GM19397 (cell line): ENCODE results near the gene ANKRD40.
"Not testable (repeated sequence)": the region's sequence is repeated elsewhere in the genome, so short reads cannot be mapped to it uniquely, and the experiment has no call there.

Source experiments
- ATAC-seq: cut with Tn5 transposase; IDR thresholded peaks from one replicate; pipeline ENCODE4 v1.9.1; 2021; ENCODE audit warnings: mild to moderate bottlenecking, moderate library complexity; ENCODE audit not compliant: unreplicated experiment

The ANKRD40 gene, protein sequence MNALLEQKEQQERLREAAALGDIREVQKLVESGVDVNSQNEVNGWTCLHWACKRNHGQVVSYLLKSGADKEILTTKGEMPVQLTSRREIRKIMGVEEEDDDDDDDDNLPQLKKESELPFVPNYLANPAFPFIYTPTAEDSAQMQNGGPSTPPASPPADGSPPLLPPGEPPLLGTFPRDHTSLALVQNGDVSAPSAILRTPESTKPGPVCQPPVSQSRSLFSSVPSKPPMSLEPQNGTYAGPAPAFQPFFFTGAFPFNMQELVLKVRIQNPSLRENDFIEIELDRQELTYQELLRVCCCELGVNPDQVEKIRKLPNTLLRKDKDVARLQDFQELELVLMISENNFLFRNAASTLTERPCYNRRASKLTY

DNA sequence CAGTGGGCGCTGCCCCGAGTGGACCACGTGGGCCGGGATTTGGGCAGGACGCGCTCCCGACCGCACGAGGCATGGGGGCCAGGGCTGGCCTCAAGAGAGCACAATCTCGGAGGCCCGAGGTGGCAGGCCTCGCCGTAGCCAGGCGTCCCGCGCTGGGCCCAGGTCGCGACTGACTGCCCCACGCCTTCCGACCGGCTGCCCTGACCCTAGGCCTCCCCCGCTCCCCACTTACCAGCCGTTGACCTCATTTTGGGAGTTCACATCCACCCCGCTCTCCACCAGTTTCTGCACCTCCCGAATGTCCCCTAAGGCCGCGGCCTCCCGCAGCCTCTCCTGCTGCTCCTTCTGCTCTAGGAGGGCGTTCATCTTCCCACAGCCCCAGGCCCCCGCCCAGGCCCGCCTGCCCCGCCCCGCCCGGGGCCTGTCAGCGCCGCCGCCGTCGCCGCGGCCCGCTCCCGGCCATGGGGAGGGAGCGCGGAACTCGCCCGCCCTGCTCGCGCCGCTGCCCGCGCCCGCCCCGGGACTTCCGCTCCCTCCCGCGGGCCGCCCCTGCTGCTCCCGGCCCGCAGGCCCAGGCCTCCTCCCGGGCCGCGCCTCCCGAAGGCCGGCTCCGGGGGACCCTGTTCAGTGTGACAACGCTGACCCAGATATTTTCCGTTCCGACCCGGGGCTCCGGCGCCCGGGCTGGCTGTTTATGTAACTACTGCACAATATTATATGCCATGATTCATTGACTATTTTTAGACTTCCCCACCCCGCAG, at the start of gene ANKRD40:
Gene ANKRD40 (minus strand): TSS at position 626 of the 761 bp plus-strand sequence. CDS start 260 bp downstream, at position 366.
- ATAC-seq = peak; percentile 74

DNA sequence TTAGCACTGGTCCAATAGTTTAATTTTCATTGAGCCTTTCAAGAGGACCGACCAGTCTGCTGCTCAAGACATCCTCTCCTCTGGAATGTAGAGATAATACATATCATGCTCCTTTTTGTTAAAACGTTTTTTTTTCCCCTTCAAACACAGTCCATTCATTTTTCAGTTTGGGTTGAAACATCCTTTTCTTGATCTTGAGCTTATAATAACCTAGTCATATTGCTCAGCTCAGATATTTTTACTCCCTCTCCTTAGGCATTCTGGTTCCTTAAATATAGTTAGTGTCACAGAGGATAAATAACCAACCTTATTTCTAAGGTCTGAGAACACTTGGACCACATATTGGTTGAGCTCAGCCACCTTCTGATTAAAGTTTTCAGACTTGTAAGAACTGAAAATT, 46.8 kb upstream of the ANKRD40 start:
- no peak for ATAC-seq

DNA sequence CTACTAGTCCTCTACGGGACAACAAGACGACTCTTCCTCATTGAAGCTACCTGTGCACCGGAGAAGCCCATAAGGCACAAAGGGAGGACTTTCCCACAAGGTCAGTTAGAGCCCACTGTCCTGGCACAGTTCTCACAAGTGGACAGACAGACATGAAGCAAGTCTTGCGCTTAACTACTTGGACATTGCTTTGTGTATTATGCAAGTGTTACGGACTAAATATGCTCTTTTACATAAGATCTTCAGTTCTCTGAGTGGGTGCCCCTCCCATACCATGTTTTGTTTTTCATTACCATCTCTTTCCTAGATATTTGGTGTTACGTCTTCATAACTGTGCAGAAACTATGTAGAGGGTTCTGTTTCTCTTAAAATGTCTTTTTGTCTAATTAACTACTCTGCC, 41.5 kb upstream of the ANKRD40 start:
- no peak for ATAC-seq

DNA sequence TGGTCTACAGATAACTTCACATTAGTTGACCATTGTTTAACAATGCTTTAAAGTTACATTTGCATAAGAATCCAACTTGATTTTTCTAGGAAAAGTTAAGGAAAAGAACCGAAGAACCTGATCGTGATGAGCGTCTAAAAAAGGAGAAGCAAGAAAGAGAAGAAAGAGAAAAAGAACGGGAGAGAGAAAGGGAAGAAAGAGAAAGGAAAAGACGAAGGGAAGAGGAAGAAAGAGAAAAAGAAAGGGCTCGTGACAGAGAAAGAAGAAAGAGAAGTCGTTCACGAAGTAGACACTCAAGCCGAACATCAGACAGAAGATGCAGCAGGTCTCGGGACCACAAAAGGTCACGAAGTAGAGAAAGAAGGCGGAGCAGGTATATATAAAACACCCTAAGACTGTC, 37.9 kb upstream of the ANKRD40 start:
- no peak for ATAC-seq

DNA sequence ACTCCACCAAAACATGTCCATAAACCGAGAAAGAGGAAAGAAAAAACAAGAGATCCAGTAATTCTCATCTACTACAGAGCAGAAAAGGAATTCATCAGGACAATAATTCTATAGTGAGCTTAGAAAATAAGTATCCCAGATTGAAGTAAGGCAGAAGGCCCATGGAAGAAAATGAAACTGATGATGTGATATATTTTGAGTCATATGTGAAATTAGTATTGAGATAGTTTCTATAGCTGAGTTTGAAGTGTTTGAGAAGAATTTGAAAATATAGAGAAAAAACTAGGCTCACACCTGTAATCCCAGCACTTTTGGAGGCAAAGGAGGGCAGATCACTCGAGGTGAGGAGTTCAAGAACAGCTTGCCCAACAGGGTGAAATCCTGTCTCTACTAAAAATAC, 31.4 kb upstream of the ANKRD40 start:
- ATAC-seq = no peak

DNA sequence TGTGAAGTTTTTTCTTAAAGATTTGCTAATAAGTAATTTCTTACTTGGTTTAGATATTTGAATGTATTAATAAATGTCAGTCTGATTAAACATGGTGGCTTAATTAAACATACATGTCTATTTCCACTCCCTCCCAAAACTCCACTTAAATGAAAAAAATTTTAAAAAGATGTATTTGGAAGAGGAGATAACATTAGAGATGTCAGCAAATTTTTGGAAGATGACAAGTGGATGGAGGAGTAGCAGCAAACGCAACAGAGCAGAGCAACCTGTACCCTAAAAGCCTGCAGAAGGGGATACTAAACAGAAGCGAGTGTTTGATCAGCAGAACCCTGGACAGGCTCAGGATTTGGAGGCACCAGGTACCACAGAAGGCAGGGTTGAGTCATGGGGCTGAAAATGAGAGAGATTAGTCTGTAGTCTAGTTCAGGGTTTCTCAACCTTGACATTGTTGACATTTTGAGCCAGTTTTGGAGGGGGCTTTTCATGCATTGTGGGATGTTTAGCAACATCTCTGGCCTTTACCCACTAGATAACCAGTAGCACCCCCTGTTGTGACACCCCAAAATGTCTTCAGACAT, 29.5 kb upstream of the ANKRD40 start:
- ATAC-seq = no peak

DNA sequence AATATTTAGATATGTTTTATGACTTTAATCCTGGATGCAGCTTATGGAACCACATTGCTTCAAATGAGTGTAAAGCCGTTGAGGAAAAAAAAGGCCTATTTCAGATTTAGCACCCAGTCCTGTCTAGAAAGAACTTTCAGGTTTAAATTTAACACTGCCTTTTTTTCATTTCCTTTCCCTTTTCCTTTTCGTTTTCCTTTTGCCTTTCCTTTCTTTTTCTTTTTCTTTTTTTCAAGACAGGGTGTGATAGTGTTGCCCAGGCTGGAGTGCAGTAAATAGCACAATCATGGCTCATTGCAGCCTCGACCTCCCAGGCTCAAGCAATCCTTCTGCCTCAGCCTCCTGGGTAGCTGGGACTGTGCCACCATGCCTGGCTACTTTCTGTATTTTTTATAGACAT, 27.6 kb upstream of the ANKRD40 start:
- ATAC-seq = no peak

DNA sequence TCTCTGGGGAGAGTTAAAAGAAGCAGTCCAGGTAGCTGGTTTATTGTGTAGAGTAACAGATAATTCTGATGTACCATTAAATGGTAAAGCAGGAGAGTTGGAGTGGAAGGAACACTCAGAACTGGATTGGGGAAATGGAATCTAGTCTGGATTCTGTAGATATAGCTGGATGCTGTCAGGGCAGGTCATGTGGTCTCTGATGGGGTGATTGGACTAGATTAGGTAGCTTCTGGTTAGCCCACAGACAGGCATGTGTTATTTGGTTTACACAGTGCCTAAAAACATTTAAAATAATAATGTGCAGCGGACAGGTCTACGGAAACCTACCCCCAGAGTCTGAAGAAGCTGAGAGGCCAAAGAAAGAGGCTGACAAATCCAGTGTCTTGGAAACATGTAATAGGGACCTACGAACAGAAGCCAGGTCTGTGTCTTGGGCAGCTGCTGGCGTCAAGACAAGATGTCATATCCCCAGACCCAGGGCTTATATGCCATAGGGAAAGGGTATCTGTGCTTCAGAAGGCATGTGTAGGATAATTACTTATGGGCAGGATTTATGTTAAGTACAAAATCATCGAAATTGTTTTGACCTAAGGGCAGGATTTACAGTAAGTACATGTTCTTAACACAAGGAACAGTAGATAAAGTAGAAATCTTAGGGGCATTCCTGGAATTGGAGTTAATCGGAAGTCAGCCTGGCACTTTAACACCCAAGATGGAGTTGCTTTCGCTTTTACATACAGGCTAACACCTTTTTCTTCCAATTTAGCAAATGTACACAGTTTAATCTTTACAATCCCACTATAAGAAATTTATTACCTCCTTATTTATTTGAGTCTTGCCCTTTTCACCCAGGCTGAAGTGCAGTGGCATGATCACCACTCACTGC, 24.1 kb upstream of the ANKRD40 start:
- no peak for ATAC-seq

DNA sequence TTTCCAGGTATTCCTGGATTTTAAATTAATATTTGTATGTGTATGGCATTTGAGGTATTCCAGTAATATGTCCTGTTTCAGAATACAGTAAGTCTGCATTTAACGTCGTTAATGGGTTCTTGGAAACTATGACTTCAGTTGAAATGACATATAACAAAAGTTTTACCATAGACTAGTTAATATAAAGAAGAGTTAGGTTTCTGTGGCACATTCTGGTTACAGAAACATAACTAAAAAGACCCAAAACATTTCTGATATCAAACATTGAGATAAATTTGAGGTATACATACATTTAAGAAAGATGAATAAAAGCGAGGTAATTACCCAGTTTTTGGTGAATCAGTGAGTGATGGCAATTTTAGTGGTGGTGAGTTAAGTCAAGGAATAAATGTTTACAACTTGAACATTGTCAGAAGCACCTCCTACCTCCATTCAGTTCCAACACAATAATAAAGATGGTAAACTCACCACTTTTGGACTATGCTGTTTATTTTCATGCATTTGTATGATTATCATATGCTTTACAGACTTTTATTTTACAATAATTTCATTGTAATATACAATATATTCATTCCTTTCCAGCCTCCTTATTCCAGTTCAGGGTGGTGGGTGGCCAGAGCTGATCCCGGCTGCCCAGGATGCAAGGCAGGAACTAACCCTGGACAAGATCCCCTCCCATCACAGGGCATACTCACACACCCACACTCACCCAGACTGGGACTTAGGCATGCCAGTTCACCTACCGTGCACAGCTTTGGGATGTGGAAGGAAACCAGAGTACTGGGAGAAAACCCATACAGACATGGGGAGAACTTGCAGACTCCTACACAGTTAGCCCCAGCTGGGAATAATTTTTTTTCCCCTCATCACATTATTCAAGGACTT, 21.4 kb upstream of the ANKRD40 start:
- ATAC-seq = no peak

DNA sequence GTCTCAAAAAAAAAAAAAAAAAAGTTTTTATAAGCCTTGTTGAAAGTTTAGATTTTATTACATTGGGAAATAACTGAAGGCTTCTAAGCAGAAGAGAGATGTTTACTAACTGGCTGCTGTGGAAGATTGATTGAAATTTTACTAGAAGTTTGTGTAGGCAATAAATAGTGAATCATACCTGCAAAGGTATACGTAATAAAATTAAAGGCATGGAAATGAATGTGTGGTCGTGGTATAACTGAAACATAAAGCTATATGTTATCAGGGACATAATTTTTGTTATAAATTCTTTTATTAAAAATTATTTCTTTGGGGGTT, 20.4 kb upstream of the ANKRD40 start:
- ATAC-seq = no peak

DNA sequence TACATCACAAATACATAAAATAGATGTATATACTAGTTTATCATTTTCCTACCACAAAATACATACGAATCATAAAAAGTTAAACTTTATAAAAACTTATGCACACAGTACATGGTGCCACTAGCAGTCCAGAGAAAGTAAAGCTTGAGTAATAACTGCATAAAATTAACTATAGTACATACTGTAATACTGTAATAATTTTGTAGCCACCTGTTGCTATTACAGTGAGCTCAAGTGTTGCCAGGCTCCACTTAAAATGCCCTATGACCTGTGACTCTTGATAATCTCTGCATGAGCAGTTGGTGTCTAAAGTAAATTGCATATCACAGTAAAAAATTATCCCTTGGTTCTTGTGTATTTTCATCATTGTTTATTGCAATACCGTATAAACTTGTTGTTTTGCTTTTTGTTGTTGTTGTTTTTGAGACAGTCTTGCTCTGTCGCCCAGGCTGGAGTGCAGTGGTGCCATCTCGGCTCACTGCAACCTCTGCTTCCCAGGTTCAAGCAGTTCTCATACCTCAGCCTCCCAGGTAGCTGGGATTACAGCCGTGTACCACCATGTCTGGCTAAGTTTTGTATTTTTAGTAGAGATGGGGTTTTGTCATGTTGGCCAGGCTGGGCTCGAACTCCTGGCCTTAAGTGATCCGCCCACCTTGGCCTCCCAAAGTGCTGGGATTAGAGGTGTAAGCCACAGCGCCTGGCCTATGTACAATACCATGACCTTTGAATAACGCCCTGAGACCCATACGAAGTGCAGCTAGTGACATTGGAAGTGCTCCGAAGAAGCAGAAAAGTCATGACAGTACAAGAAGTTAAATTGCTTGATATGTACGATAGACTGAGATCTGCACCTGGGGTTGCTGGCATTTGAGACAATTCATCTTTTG, 18.3 kb upstream of the ANKRD40 start:
- ATAC-seq = no peak

DNA sequence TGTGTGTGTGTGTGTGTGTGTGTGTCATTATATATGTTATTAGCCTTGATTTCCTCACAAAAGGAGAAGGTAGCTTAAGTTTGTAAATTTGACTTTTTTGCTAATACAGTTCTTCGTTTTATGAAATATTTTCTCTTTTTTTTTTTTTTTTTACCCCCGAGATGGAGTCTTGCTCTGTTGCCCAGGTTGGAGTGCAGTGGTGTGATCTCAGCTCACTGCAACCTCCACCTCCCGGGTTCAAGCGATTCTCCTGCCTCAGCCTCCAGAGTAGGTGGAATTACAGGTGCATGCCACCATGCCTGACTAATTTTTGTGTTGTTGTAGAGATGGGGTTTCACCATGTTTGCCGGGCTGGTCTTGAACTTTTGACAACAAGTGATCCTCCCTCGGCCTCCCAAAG, 16.9 kb upstream of the ANKRD40 start:
- ATAC-seq = not testable (repeated sequence)

DNA sequence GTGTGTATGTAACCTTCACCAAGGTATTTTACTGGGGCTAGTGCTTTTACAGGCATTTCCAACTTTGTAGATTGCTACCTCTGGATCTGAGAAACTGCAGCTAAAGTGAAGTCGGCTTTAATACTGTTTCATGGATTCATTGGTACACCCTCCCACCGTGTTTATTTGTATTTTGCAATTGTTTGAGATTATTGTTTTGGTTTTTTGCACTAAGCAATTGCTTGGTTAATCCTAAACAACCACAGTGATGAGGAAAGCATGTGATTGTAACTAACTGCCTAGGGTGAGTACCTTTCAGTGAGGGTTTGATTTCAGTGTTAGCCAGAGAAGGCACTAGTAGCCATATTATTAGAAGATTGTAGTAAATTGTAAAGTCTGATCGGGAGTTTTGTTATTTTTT, 15.0 kb upstream of the ANKRD40 start:
- ATAC-seq = no peak

DNA sequence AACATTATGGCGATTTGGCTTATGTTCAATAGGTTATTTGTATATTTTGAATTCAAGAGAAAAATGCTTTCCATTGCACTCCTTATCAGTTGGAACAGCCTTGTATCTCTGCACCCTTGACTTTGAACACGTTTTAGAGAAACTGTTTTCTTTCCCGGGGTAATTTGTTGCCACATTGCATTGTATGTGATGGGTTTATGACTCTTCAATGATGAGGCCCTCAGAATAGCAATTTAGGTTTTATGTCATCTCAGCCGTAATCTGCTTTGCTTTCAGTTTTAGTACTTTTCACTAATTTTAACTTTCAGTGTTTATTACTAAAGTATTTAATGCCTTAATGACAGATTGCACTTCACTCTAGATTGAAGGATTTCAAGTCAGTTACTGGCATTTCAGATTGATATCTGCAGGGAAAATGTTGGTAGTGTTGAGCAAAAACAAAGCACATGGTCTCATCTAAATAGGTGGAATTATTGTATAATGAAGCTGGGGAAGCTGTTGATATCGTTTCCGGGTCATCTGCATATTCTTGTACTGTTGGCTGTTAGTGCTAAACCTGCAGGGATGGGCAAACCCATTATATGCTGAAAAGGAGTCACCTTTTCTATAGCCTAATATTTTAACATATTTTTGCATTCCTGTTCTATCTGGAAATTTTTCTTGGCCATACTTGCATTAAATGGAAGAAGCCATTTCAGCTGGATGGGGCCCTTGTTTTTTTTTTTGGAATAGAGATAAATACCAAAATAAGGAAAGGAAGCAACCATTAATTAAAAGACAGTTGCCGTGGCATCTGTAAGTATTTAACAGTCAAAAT, 13.7 kb upstream of the ANKRD40 start:
- no peak for ATAC-seq

DNA sequence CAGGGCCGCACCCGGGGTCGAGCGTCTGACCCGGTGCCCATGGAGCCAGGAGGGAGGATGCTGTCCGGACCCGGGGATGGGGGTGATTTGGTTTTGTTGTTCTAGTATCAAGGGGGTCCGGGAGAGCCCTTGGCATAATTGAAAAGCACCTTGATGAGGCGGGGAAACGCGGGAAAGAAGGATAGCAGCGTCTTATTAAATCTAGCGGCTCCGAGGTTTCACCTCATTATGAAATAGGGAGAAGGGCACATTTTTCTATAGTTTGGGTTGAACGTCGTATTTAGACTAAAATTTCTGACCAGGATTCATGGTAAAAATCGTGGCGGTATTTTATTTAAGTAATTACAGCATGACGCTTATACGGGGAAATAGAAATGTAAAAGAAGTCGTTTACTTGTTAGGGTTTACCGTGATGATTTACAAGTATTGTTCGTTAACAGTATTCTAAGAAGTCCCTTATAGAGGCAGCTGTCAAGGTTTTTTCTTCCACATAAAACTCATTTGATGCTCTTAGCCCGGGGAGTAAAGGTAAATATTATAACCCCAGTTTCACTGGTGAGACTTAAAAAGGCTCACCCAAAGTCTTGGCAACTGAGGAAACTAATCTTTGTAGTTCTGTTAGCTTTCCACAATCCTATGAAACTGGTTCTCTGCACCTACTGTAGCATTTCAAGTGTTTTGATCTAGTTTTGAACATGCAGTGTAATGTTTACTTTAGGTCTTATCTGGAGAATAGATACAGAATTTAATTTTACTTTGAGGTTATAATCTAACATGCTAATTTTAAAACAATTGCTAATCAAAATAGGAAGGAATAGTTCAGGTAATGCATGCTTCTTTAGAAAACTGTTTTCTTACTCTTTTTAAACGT, 12.4 kb upstream of the ANKRD40 start:
- ATAC-seq = no peak

DNA sequence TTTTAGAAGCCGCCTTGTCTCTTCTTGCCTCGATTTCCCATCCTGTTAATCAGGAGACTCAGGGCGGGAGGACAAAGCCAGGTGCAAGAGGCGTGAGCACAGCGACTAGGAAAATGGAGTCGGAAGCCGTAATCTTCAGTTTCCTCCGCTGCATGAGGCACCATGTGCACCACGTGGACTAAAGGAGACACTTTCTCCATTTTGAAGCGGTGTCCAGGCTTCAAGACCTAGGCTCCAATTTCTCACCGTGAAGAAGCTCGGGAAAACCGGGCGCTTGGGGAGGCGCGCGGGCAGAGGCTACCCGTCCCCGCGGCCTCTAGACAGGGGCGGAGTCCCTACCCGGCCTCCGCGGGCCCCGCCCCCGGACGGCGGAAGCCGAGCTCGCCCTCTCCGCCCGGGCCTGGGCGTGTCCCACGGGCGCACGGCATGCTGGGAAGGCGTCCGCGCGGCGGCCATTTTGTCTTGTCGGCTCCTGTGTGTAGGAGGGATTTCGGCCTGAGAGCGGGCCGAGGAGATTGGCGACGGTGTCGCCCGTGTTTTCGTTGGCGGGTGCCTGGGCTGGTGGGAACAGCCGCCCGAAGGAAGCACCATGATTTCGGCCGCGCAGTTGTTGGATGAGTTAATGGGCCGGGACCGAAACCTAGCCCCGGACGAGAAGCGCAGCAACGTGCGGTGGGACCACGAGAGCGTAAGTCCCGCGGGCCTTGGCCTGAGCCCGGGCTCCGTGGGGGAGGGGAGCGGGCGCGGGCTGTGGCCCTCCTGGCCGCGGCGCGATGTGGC, 11.6 kb upstream of the ANKRD40 start, which contains the start of gene LUC7L3:
Gene LUC7L3 (plus strand): TSS at position 460 of the 780 bp plus-strand sequence. CDS start 130 bp downstream, at position 590.
- ATAC-seq = peak; percentile 91
